ENCODE measurements around the gene WDR27.
A peak's percentile ranks its signal among the peaks of the same experiment; 100 is the strongest.
"Not testable (repeated sequence)": the region's sequence is repeated elsewhere in the genome, so short reads cannot be mapped to it uniquely, and the experiment has no call there.

Gene WDR27

GRCh38 chr6:169639653-169640278 lies 62.1 kb downstream of the WDR27 start:
- no peak for DNase-seq (ENCODE audit: low spot score)

- DNase-seq (ENCODE audit: low spot score) = no peak
Measured at GRCh38 chr6:169638915-169639314, 62.9 kb downstream of the WDR27 start.

GRCh38 chr6:169638388-169638787 lies 63.4 kb downstream of the WDR27 start:
- no peak for DNase-seq (ENCODE audit: low spot score)

GRCh38 chr6:169635345-169635744 lies 66.5 kb downstream of the WDR27 start:
- DNase-seq (ENCODE audit: low spot score) = no peak

- no peak for DNase-seq (ENCODE audit: low spot score)
Measured at GRCh38 chr6:169632841-169633240, 69.0 kb downstream of the WDR27 start.

GRCh38 chr6:169629256-169629655 lies 72.6 kb downstream of the WDR27 start:
- DNase-seq (ENCODE audit: low spot score) = no peak

- no peak for DNase-seq (ENCODE audit: low spot score)
Measured at GRCh38 chr6:169627736-169628607, 73.9 kb downstream of the WDR27 start.

- DNase-seq (ENCODE audit: low spot score) = no peak
Measured at GRCh38 chr6:169626649-169627048, 75.2 kb downstream of the WDR27 start.

- DNase-seq (ENCODE audit: low spot score) = no peak
Measured at GRCh38 chr6:169626169-169626568, 75.7 kb downstream of the WDR27 start.

- DNase-seq (ENCODE audit: low spot score) = no peak
Measured at GRCh38 chr6:169625376-169625775, 76.5 kb downstream of the WDR27 start.

- DNase-seq (ENCODE audit: low spot score) = no peak
Measured at GRCh38 chr6:169624785-169625184, 77.0 kb downstream of the WDR27 start.

- DNase-seq (ENCODE audit: low spot score) = no peak
Measured at GRCh38 chr6:169623975-169624374, 77.9 kb downstream of the WDR27 start.

- no peak for DNase-seq (ENCODE audit: low spot score)
Measured at GRCh38 chr6:169623343-169623742, 78.5 kb downstream of the WDR27 start.

GRCh38 chr6:169622618-169623017 lies 79.2 kb downstream of the WDR27 start:
- no peak for DNase-seq (ENCODE audit: low spot score)

- no peak for DNase-seq (ENCODE audit: low spot score)
Measured at GRCh38 chr6:169621311-169621710, 80.5 kb downstream of the WDR27 start.

- DNase-seq (ENCODE audit: low spot score) = no peak
Measured at GRCh38 chr6:169620171-169621130, 81.4 kb downstream of the WDR27 start.

- no peak for DNase-seq (ENCODE audit: low spot score)
Measured at GRCh38 chr6:169619650-169620049, 82.2 kb downstream of the WDR27 start.

GRCh38 chr6:169618526-169619490 lies 83.0 kb downstream of the WDR27 start:
- DNase-seq (ENCODE audit: low spot score) = peak; percentile 75

- no peak for DNase-seq (ENCODE audit: low spot score)
Measured at GRCh38 chr6:169617562-169617961, 84.3 kb downstream of the WDR27 start.

- not testable (repeated sequence) for DNase-seq (ENCODE audit: low spot score)
Measured at GRCh38 chr6:169608609-169609008, 93.2 kb downstream of the WDR27 start.

GRCh38 chr6:169604076-169604475 lies 97.8 kb downstream of the WDR27 start:
- no peak for DNase-seq (ENCODE audit: low spot score)

Measured in hepatic stellate cell (primary cell).